ENCODE data around the gene ATOSB.
A peak's percentile ranks its signal among the peaks of the same experiment; 100 is the strongest.
"Not testable (repeated sequence)": the region's sequence is repeated elsewhere in the genome, so short reads cannot be mapped to it uniquely, and the experiment has no call there.

ATOSB gene, protein sequence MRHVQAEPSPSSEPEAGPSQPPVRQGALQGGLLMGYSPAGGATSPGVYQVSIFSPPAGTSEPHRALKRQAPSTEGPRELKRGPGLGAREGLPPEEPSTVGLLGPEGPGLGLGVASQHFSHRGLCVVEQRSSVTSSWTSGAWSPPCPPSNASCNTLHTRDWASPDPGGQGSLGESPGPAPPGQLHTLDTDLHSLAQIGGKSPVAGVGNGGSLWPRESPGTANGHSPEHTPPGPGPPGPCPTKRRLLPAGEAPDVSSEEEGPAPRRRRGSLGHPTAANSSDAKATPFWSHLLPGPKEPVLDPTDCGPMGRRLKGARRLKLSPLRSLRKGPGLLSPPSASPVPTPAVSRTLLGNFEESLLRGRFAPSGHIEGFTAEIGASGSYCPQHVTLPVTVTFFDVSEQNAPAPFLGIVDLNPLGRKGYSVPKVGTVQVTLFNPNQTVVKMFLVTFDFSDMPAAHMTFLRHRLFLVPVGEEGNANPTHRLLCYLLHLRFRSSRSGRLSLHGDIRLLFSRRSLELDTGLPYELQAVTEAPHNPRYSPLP

DNA sequence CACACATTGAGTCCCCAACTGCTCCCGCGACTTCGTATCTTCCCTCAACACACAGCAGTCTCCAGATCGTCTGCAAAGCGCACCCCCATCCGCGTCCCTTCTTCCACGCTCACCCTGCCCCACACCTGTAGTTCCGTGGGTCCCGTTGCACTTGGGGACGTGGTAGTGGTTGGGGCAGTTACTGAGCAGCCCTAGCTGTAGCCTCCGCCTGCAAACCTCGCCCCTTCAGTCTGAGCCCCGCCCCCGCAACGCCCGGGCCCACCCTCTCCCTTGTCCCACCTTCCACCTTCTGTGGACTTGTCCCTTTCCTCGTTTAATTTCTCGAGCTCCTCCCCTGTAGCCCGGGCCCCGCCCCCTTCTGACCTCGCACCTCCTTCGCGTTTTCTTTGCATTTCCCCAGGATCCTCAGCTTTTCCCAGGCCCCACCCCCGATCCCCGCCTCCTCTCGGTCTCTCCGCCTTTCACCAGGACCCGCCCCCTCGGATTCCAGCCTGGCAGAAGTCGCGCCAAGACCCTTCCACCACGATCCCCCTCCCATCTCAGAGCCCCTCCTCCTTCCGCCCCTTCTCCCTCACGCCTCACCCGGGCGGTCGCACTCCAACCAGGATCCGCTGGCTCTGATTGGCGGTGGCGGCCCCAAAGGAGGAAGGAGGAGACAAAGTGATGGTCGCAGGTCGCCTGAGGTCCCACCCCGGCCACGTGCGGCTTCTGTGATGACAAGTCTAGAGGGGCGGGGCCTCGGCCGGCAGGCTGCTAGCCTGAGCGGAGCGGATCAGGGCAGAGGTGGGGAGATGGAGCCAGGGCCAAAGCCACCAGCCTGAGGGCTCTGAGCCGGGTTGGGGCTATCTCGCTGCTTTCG is at the start of gene ATOSB:
Gene ATOSB, minus strand, starts transcription at position 183 of the 859 bp plus-strand sequence. CDS start 7,588 bp downstream, outside the sequence.
- peak; percentile 95 for DNase-seq

- no peak for DNase-seq
These were observed 49.0 kb upstream of the ATOSB start for GRCh38 chr9:35164711-35165110.

GRCh38 chr9:35163413-35163812 is 47.8 kb upstream of the ATOSB start:
- no peak for DNase-seq

DNA sequence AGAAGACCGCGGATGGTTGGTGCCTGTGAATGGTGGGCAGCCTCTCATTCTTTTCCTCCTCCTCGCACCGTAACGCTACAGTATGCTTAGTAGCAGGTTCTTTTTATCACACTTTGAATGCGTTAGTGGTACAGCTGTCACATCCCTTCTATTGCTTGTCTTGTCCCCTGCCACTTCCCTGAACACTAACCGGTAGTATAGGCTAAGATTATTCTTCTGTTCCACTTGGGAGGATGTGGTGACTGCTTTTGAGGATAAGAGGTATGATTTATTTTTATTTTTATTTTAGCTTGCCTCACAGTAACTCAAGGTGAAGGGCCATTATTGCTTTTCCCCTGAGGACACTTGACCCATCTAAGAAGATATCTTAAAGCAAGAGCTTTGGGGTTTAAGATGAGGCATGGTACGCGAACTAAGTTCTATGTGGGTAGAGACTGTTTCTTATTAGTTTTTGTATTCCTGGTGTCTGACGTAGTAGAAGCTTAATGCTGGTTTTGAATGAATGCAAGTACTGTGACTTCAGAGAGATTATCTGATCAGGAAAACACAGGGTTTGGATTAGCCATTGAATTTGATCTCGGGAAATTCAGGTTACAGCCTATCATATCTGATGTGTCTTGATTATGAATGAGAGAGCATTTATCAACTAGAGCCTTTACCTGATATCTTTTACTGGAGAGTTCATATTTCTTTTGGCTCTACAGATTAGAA is 47.1 kb upstream of the ATOSB start:
- no peak for DNase-seq

GRCh38 chr9:35161713-35162604 is 46.3 kb upstream of the ATOSB start, which contains the start of gene UNC13B:
Gene UNC13B, plus strand, starts transcription at chr9:35162009. Its CDS starts 275 bp downstream, at chr9:35162284.
- peak; percentile 79 for DNase-seq

DNA sequence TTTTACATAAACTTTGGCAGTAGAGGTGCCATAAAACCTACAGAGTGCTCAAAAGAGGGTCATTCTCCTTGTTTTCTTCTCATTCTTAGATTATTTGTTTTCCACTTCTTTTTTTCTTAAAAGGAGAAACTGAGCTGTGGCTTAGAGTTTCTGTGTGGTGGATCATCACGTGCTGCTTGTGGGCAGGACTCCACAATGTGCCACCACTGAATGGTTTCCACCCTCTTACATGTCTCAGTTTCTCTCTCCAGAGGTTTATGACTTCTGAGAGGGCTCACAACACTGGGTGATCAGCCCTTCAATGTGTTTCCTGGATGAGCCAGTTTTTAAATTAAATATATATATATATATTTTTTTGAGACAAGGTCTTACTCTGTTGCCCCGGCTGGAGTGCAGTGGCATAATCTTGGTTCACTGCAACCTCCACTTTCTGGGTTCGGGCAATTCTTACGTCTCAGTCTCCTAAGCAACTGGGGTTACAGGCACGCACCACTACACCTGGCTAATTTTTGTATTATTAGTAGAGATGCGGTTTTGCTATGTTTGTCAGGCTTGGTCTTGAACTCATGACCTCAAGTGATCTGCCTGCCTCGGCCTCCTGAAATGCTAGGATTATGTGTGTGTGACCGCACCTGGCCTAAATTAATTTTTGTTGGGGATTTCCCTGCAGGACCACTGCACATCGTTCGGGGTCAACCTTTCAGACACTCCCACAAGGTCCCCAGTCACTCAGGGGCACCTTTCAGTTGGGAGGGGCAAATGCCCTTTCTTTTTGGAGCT is 43.0 kb upstream of the ATOSB start:
- no peak for DNase-seq

DNA sequence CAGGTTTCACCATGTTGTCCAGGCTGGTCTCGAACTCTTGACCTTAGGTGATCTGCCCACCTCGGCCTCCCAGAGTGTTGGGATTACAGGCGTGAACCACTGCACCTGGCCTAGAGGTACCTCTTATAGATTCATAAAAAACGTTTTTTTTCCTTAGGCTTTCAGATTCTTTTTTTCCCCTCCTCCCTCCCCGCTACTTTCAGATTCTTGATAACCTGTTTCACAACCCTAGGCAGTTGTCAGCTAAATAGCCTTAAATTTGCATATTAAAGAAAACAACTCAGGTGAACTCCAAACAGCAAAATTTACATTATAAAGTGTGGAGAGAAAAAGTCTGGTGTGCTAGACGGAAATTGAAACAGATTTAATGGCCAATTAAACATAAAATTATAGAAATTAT is 42.2 kb upstream of the ATOSB start:
- not testable (repeated sequence) for DNase-seq

- DNase-seq: no peak
These were observed 41.1 kb upstream of the ATOSB start for GRCh38 chr9:35156781-35157180.

- no peak for DNase-seq
These were observed 37.3 kb upstream of the ATOSB start for GRCh38 chr9:35152926-35153325.

- DNase-seq: not testable (repeated sequence)
These were observed 32.4 kb upstream of the ATOSB start for GRCh38 chr9:35147941-35148563.

- no peak for DNase-seq
These were observed 26.4 kb upstream of the ATOSB start for GRCh38 chr9:35142037-35142436.

DNA sequence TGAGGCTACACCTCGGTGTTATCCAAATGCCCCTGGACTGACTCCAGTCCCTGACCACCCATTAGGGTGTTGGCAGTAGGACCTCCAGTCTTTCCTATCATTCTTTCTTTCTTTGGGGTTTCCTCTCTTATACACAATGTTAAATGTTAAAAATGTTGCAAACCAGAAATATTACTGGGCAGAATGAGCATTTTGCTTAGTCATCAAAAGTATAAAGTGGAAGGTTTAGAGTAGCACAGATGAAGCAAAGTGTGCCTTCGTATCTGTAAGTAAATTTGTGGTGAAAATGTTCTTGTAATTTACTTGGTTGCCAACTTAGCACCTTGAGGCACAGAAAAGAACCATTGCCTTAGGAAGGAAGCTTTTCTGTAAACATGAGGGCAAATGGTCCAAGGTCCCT is 24.4 kb upstream of the ATOSB start:
- DNase-seq: no peak

- no peak for DNase-seq
These were observed 21.2 kb upstream of the ATOSB start for GRCh38 chr9:35136866-35137265.

GRCh38 chr9:35135988-35136387 is 20.3 kb upstream of the ATOSB start:
- no peak for DNase-seq

- no peak for DNase-seq
These were observed 19.3 kb upstream of the ATOSB start for GRCh38 chr9:35134920-35135319.

GRCh38 chr9:35116898-35117551 is 1.4 kb upstream of the ATOSB start:
- peak; percentile 90 for DNase-seq

DNA sequence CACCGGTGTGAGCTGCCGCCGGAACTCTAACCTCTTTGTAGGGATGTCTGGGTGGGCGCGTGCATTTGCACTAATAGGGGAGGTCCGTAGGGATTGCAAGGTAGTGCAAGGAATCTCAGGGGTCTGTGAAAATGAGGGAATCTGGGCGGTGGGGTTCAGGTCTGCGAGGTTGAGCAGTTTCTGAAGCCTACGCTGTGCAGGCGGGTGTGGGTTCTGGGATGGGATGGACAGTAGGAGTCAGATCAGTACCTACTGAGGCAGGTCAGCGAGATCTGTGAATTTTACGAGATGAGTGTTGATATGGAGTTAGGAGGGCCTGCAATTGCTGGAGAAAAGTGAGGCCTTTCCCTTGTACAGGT is 856 bp upstream of the ATOSB start:
- DNase-seq: no peak

GRCh38 chr9:35114840-35115628 is 628 bp downstream of the ATOSB start:
- DNase-seq: peak; percentile 66

Measured in CD4-positive, alpha-beta T cell treated with Interleukin-15 for 1 hour (primary cell).